HEK293 (cell line): ENCODE data around the gene ARHGEF2.

ENCODE experiments used
- CTCF ChIA-PET: fragments of 350-600 bp; formaldehyde crosslinking; extraction: SDS; loops from one replicate; lab custom pipeline; 2021; ENCODE audit warnings: antibody characterized with exemption; lab: Yijun Ruan, JAX
- POLR2A ChIA-PET: fragments of 300-600 bp; formaldehyde crosslinking; extraction: SDS; loops from one replicate; lab custom pipeline; 2020; ENCODE audit warnings: antibody characterized with exemption, inconsistent platforms; lab: Yijun Ruan, JAX
- H3K27ac ChIP-seq: fragments of 200-500 bp; sonication (Bioruptor generic); 2 replicates; pipeline ENCODE4 v1.5.1; 2014; ENCODE audit warnings: low read depth, low read length, control low read depth, inconsistent platforms; ENCODE audit errors: extremely low read depth
- H3K36me3 ChIP-seq, 2 experiments: fragments of 200-500 bp in 1 of 2; sonication (Bioruptor generic) in 1 of 2; 1 replicate in 1 of 2; 2 replicates in 1 of 2; pipeline ENCODE4 v1.5.1; 2014 to 2017; ENCODE audit warnings: inconsistent platforms in 2 of 2, low read length in 2 of 2; ENCODE audit not compliant: control insufficient read depth in 2 of 2, insufficient read depth in 1 of 2
- H3K4me1 ChIP-seq: fragments of 200-500 bp; sonication (Bioruptor generic); 2 replicates; pipeline ENCODE4 v1.5.1; 2014; ENCODE audit warnings: mild to moderate bottlenecking, low read length, inconsistent platforms; ENCODE audit not compliant: control insufficient read depth, insufficient read depth
- H3K4me3 ChIP-seq: 2 replicates; pipeline ENCODE4 v1.5.1; 2011; ENCODE audit warnings: low read depth, mild to moderate bottlenecking, control low read depth, low read length, moderate library complexity
- H3K9me3 ChIP-seq: fragments of 200-500 bp; sonication (Bioruptor generic); 2 replicates; pipeline ENCODE4 v1.5.1; 2014; ENCODE audit warnings: low read depth, low read length, inconsistent platforms; ENCODE audit not compliant: control insufficient read depth, insufficient read depth
- CTCF ChIP-seq: fragments of 450-650 bp; formaldehyde crosslinking; IDR thresholded peaks from 2 replicates; pipeline ENCODE4 v1.5.1; 2016; ENCODE audit warnings: missing biosample characterization, missing genetic modification characterization
- GLI4 ChIP-seq: fragments of 450-650 bp; formaldehyde crosslinking; IDR thresholded peaks from 2 replicates; pipeline ENCODE4 v1.5.1; 2016; ENCODE audit warnings: missing biosample characterization, missing genetic modification characterization
- KLF1 ChIP-seq: fragments of 450-650 bp; formaldehyde crosslinking; IDR thresholded peaks from 2 replicates; pipeline ENCODE4 v1.5.1; 2016; ENCODE audit warnings: missing biosample characterization, missing genetic modification characterization
- KLF7 ChIP-seq: fragments of 450-650 bp; formaldehyde crosslinking; IDR thresholded peaks from 2 replicates; pipeline ENCODE4 v1.5.1; 2016; ENCODE audit warnings: missing biosample characterization, missing genetic modification characterization, borderline replicate concordance
- KLF9 ChIP-seq: fragments of 450-650 bp; formaldehyde crosslinking; IDR thresholded peaks from 2 replicates; pipeline ENCODE4 v1.5.1; 2016; ENCODE audit warnings: missing biosample characterization, missing genetic modification characterization, low read depth
- PRDM4 ChIP-seq: fragments of 450-650 bp; formaldehyde crosslinking; IDR thresholded peaks from 2 replicates; pipeline ENCODE4 v1.5.1; 2017; ENCODE audit warnings: missing biosample characterization, missing genetic modification characterization
- WT1 ChIP-seq: fragments of 450-650 bp; formaldehyde crosslinking; IDR thresholded peaks from 2 replicates; pipeline ENCODE4 v1.5.1; 2016; ENCODE audit warnings: missing biosample characterization, missing genetic modification characterization
- ZBTB20 ChIP-seq: fragments of 450-650 bp; formaldehyde crosslinking; IDR thresholded peaks from 2 replicates; pipeline ENCODE4 v1.5.1; 2016; ENCODE audit warnings: missing biosample characterization, missing genetic modification characterization
- ZNF19 ChIP-seq: fragments of 450-650 bp; formaldehyde crosslinking; IDR thresholded peaks from 2 replicates; pipeline ENCODE4; 2016; ENCODE audit warnings: missing biosample characterization, missing genetic modification characterization, low read depth
- ZNF223 ChIP-seq: fragments of 450-650 bp; formaldehyde crosslinking; IDR thresholded peaks from 2 replicates; pipeline ENCODE4 v1.5.1; 2016; ENCODE audit warnings: missing biosample characterization, missing genetic modification characterization
- ZNF248 ChIP-seq: fragments of 450-650 bp; formaldehyde crosslinking; IDR thresholded peaks from 2 replicates; pipeline ENCODE4 v1.5.1; 2017; ENCODE audit warnings: missing biosample characterization, missing genetic modification characterization
- ZNF280D ChIP-seq: fragments of 450-650 bp; formaldehyde crosslinking; IDR thresholded peaks from 2 replicates; pipeline ENCODE4 v1.5.1; 2016; ENCODE audit warnings: missing biosample characterization, missing genetic modification characterization
- ZNF398 ChIP-seq: fragments of 450-650 bp; formaldehyde crosslinking; IDR thresholded peaks from 2 replicates; pipeline ENCODE4 v1.5.1; 2017; ENCODE audit warnings: missing biosample characterization, missing genetic modification characterization
- ZNF513 ChIP-seq: fragments of 450-650 bp; IDR thresholded peaks from 2 replicates; pipeline ENCODE4 v1.5.1; 2018; ENCODE audit warnings: missing biosample characterization, missing genetic modification characterization
- ZNF585B ChIP-seq: fragments of 450-650 bp; formaldehyde crosslinking; IDR thresholded peaks from 2 replicates; pipeline ENCODE4 v1.5.1; 2016; ENCODE audit warnings: missing biosample characterization, missing genetic modification characterization
- ZNF701 ChIP-seq: fragments of 450-650 bp; formaldehyde crosslinking; IDR thresholded peaks from 2 replicates; pipeline ENCODE4 v1.5.1; 2016; ENCODE audit warnings: missing biosample characterization, missing genetic modification characterization
- ZNF76 ChIP-seq: fragments of 450-650 bp; formaldehyde crosslinking; IDR thresholded peaks from 2 replicates; pipeline ENCODE4; 2016; ENCODE audit warnings: low read depth, missing biosample characterization, missing genetic modification characterization, borderline replicate concordance
- ZNF768 ChIP-seq: fragments of 450-650 bp; formaldehyde crosslinking; IDR thresholded peaks from 2 replicates; pipeline ENCODE4 v1.5.1; 2018; ENCODE audit warnings: missing biosample characterization, mild to moderate bottlenecking, missing genetic modification characterization
- ZNF830 ChIP-seq: fragments of 450-650 bp; IDR thresholded peaks from 2 replicates; pipeline ENCODE4 v1.5.0; 2018; ENCODE audit warnings: missing biosample characterization, missing genetic modification characterization, low read depth, mild to moderate bottlenecking, moderate library complexity

ARHGEF2 gene

GRCh38 chr1:155966750-155967149 lies 11.6 kb downstream of the ARHGEF2 start:
- H3K4me1 ChIP-seq: no peaks in the 10 kb centered on the region; the same call in 1 of the 2 replicates
- no peaks in the 10 kb centered on the region for H3K9me3 ChIP-seq
- peak; percentile 93 for TF ChIP-seq KLF1 (tag by site-specific recombination)
- TF ChIP-seq WT1 (tag by site-specific recombination): no peak
- POLR2A ChIA-PET: no interaction called here
- H3K36me3 ChIP-seq: peaks cover 26 to 72% of the 10 kb centered on the region in 2 experiments
- H3K27ac ChIP-seq: no peak overlapping the region
- CTCF ChIA-PET: interaction anchor here (0.6 to 2.6 kb wide), 8 partner anchors 9 to 99 kb away, joined by 3 to 13 read pairs (median 6); partner anchors contain the start of gene ARHGEF2
- no peak overlapping the region for H3K4me3 ChIP-seq

- POLR2A ChIA-PET: interaction anchor here (1.0 kb wide), 1 partner anchor 17 kb away, joined by 3 read pairs; no protein-coding TSS in a partner anchor
- no peaks in the 10 kb centered on the region; the same call in 1 of the 2 replicates for H3K4me1 ChIP-seq
- no peaks in the 10 kb centered on the region for H3K9me3 ChIP-seq
- TF ChIP-seq GLI4 (tag by site-specific recombination): no peak
- TF ChIP-seq PRDM4: no peak
- peak; percentile 19; the same call in 1 of the 2 replicates for TF ChIP-seq CTCF (tag by site-specific recombination)
- peaks cover 28 to 78% of the 10 kb centered on the region in 2 experiments for H3K36me3 ChIP-seq
- no peak overlapping the region for H3K27ac ChIP-seq
- no peak overlapping the region for H3K4me3 ChIP-seq
- CTCF ChIA-PET: interaction anchor here (0.6 to 2.6 kb wide), 11 partner anchors 12 to 100 kb away, joined by 3 to 13 read pairs (median 4); partner anchors contain the start of gene ARHGEF2
These were observed 12.2 kb downstream of the ARHGEF2 start for GRCh38 chr1:155966135-155966534.

GRCh38 chr1:155964193-155964592 lies 14.2 kb downstream of the ARHGEF2 start:
- ChIA-PET POLR2A (no interaction called here), CTCF (interaction anchor here (0.7 to 0.9 kb wide), 2 partner anchors 26 to 78 kb away, joined by 3 read pairs; no protein-coding TSS in a partner anchor)
- no peak for TF ChIP-seq ZNF768 (tag by site-specific recombination)
- no peak for TF ChIP-seq KLF7 (tag by site-specific recombination)
- no peak for TF ChIP-seq ZNF830 (tag by site-specific recombination)
- no peak for TF ChIP-seq ZNF585B
- TF ChIP-seq ZNF513: no peak
- TF ChIP-seq ZBTB20 (tag by site-specific recombination): no peak
- TF ChIP-seq ZNF398 (tag by site-specific recombination): no peak
- TF ChIP-seq ZNF248 (tag by site-specific recombination): no peak
- TF ChIP-seq KLF9 (tag by site-specific recombination): no peak
- TF ChIP-seq ZNF19 (tag by site-specific recombination): no peak
- no peak for TF ChIP-seq ZNF280D (tag by site-specific recombination)
- no peak for TF ChIP-seq ZNF223 (tag by site-specific recombination)
- no peak for TF ChIP-seq ZNF701
- no peak for TF ChIP-seq ZNF76 (tag by site-specific recombination)

More at GRCh38 chr1:155964193-155964592, 14.2 kb downstream of the ARHGEF2 start:
- no peak overlapping the region for H3K4me3 ChIP-seq
- no peaks in the 10 kb centered on the region; the same call in 1 of the 2 replicates for H3K4me1 ChIP-seq
- H3K27ac ChIP-seq: no peak overlapping the region
- H3K9me3 ChIP-seq: no peaks in the 10 kb centered on the region
- H3K36me3 ChIP-seq: peaks cover 47 to 92% of the 10 kb centered on the region in 2 experiments
